B cell (primary cell): ENCODE measurements around the gene PHF24.

Source experiments
- EZH2 ChIP-seq: IDR thresholded peaks from 2 replicates; pipeline ENCODE4 v1.6.1; 2012; ENCODE audit warnings: borderline replicate concordance, low read depth, mild to moderate bottlenecking, moderate library complexity, low read length; ENCODE audit not compliant: insufficient read depth, poor library complexity, severe bottlenecking
- TF ChIP-seq, protein P1 (sequence below): fragments of 200-600 bp; IDR thresholded peaks from one replicate; pipeline ENCODE4 v1.8.0; 2022; ENCODE audit warnings: antibody characterized with exemption, mild to moderate bottlenecking

DNA sequence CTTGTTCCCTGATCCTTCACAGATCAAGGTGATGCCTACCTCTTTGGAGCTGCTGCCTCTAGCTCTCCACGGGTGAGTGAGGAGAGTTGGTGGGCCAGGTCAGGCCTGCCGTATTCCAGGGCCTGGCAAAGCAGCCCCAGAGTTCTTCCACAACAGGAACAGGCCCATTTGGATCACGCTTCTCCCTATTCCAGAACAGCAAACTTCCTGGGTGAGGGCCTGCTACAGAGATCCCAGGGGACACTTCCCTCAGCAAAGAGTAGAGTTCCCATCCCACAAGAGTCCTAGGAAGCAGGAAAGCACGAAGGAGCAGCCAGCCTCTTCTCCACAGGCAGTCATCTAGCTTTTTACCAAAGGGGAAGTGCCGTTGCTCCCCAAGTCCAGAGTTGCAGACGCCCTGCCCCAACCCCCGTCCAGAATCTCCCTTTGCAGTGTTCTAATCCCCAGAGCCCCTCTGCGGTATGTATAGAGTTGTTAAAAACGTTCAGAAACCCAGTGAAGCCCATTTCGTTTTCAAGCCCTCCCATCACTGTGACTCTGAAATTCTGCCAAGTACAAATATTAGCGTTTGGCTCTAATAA, 22.2 kb downstream of the PHF24 start:
- TF ChIP-seq, protein P1, sequence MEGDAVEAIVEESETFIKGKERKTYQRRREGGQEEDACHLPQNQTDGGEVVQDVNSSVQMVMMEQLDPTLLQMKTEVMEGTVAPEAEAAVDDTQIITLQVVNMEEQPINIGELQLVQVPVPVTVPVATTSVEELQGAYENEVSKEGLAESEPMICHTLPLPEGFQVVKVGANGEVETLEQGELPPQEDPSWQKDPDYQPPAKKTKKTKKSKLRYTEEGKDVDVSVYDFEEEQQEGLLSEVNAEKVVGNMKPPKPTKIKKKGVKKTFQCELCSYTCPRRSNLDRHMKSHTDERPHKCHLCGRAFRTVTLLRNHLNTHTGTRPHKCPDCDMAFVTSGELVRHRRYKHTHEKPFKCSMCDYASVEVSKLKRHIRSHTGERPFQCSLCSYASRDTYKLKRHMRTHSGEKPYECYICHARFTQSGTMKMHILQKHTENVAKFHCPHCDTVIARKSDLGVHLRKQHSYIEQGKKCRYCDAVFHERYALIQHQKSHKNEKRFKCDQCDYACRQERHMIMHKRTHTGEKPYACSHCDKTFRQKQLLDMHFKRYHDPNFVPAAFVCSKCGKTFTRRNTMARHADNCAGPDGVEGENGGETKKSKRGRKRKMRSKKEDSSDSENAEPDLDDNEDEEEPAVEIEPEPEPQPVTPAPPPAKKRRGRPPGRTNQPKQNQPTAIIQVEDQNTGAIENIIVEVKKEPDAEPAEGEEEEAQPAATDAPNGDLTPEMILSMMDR: no peak
- TF ChIP-seq EZH2: no peak
